SK-N-MC (cell line): ENCODE data around the gene PXMP2.

ENCODE experiments used
- EZH2 ChIP-seq: fragments of 200-600 bp; sonication (generic); IDR thresholded peaks from one replicate; pipeline ENCODE4 v1.6.1; 2017; ENCODE audit warnings: antibody characterized with exemption
- FOXP2 ChIP-seq: optimal IDR thresholded peaks from 2 replicates; pipeline ENCODE3; 2011; ENCODE audit warnings: mild to moderate bottlenecking, moderate library complexity; ENCODE audit not compliant: insufficient read depth; ENCODE audit errors: extremely low read length, control extremely low read depth
- POLR2AphosphoS5 ChIP-seq: IDR thresholded peaks from 2 replicates; pipeline ENCODE4 v1.6.1; 2012; ENCODE audit warnings: mild to moderate bottlenecking, low read depth, low read length, borderline replicate concordance

DNA sequence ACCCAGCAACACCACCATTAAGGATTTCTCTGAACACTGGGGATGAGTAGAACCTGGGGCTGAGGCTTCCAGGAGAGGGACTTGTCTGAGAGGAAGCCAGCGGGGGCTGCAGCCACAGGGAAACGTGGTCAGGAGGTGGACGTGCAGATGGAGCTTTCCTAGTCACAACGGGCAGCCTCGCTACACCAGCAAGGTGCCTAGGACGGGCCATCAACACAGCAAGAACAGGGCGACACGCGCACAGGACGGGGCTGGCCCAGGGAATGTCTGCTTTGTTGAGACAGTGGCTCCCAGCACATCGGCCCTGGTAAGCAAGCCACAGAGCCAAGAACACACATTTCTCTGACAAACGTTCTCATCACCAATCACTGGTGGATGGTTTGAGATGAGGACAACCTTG lies 49.0 kb downstream of the PXMP2 start:
- TF ChIP-seq EZH2 = no peak
- TF ChIP-seq FOXP2 = no peak
- TF ChIP-seq POLR2AphosphoS5 = no peak
